ENCODE measurements around the gene AVL9.
"Not testable (repeated sequence)": the region's sequence is repeated elsewhere in the genome, so short reads cannot be mapped to it uniquely, and the experiment has no call there.

AVL9 gene

GRCh38 chr7:32495298-32496051 is at the start of gene AVL9:
AVL9 (plus strand) TSS chr7:32495489; CDS start chr7:32495710, 221 bp downstream.
- peak; percentile 76 for DNase-seq (ENCODE audit: low read depth)

- no peak for DNase-seq (ENCODE audit: low read depth)
Measured at GRCh38 chr7:32447218-32447617, 48.1 kb upstream of the AVL9 start.

- no peak for DNase-seq (ENCODE audit: low read depth)
Measured at GRCh38 chr7:32453341-32454011, 41.8 kb upstream of the AVL9 start.

GRCh38 chr7:32458025-32458424 is 37.3 kb upstream of the AVL9 start:
- DNase-seq (ENCODE audit: low read depth), result no peak

- DNase-seq (ENCODE audit: low read depth), result no peak
Measured at GRCh38 chr7:32459788-32460187, 35.5 kb upstream of the AVL9 start.

- DNase-seq (ENCODE audit: low read depth), result no peak
Measured at GRCh38 chr7:32461484-32461883, 33.8 kb upstream of the AVL9 start.

- DNase-seq (ENCODE audit: low read depth), result no peak
Measured at GRCh38 chr7:32462451-32462850, 32.8 kb upstream of the AVL9 start.

- DNase-seq (ENCODE audit: low read depth), result no peak
Measured at GRCh38 chr7:32462977-32463376, 32.3 kb upstream of the AVL9 start.

- DNase-seq (ENCODE audit: low read depth), result not testable (repeated sequence)
Measured at GRCh38 chr7:32464641-32465416, 30.5 kb upstream of the AVL9 start.

GRCh38 chr7:32470004-32470403 is 25.3 kb upstream of the AVL9 start:
- not testable (repeated sequence) for DNase-seq (ENCODE audit: low read depth)

GRCh38 chr7:32470871-32471270 is 24.4 kb upstream of the AVL9 start:
- no peak for DNase-seq (ENCODE audit: low read depth)

GRCh38 chr7:32472015-32472414 is 23.3 kb upstream of the AVL9 start:
- no peak for DNase-seq (ENCODE audit: low read depth)

GRCh38 chr7:32474008-32474407 is 21.3 kb upstream of the AVL9 start:
- no peak for DNase-seq (ENCODE audit: low read depth)

- DNase-seq (ENCODE audit: low read depth), result no peak
Measured at GRCh38 chr7:32476816-32477648, 18.3 kb upstream of the AVL9 start.

- DNase-seq (ENCODE audit: low read depth), result no peak
Measured at GRCh38 chr7:32477649-32477980, 17.7 kb upstream of the AVL9 start.

- no peak for DNase-seq (ENCODE audit: low read depth)
Measured at GRCh38 chr7:32479574-32480200, 15.6 kb upstream of the AVL9 start.

GRCh38 chr7:32481176-32481575 is 14.1 kb upstream of the AVL9 start:
- no peak for DNase-seq (ENCODE audit: low read depth)

- no peak for DNase-seq (ENCODE audit: low read depth)
Measured at GRCh38 chr7:32481921-32482320, 13.4 kb upstream of the AVL9 start.

- no peak for DNase-seq (ENCODE audit: low read depth)
Measured at GRCh38 chr7:32489788-32490126, 5.5 kb upstream of the AVL9 start.

GRCh38 chr7:32490127-32490796 is 5.0 kb upstream of the AVL9 start, which contains the start of gene LSM5:
LSM5 (minus strand) TSS chr7:32490380; CDS start chr7:32490365, 15 bp downstream.
- peak; percentile 76 for DNase-seq (ENCODE audit: low read depth)

- no peak for DNase-seq (ENCODE audit: low read depth)
Measured at GRCh38 chr7:32494946-32495297, 367 bp upstream of the AVL9 start.
